Panc1 (cell line): ENCODE results near the gene F2R. TPM values are rescaled to one million over a fixed set of nuclear protein-coding genes. Genes with fewer than 3 reads are reported as not detected.

Source experiments
- ATAC-seq: fragments of 200-7000 bp; cut with Tn5 transposase; 2 replicates; pipeline ENCODE4 v1.9.1; 2020; ENCODE audit warnings: mild to moderate bottlenecking, moderate library complexity
- BruUV-seq: library from RNA; stranded (reverse); fragments of 400-500 nt; replicated peaks from 2 replicates; lab custom pipeline; 2021; lab: Mats Ljungman, UMichigan
- CTCF ChIA-PET: fragments of 300-600 bp; sonication (Branson Sonifier 250); formaldehyde crosslinking; loops from one replicate; lab custom pipeline; 2022; ENCODE audit warnings: antibody characterized with exemption; lab: Charles Lee
- POLR2A ChIA-PET: fragments of 300-600 bp; sonication (Branson Sonifier 250); formaldehyde crosslinking; loops from one replicate; lab custom pipeline; 2022; ENCODE audit warnings: antibody characterized with exemption; lab: Charles Lee
- DNase-seq: peaks from one replicate; pipeline ENCODE4 v3.0.0-alpha.2; 2010; ENCODE audit warnings: low read depth, low spot score
- H3K27ac ChIP-seq: 2 replicates; pipeline ENCODE4 v1.5.1; 2011; ENCODE audit warnings: mild to moderate bottlenecking, low read length, inconsistent platforms
- H3K27me3 ChIP-seq: fragments of 200-500 bp; sonication (Bioruptor generic); 2 replicates; pipeline ENCODE4 v1.6.0; 2014; ENCODE audit warnings: low read length, inconsistent platforms; ENCODE audit not compliant: control insufficient read depth, insufficient read depth
- H3K36me3 ChIP-seq: fragments of 200-500 bp; sonication (Bioruptor generic); 2 replicates; pipeline ENCODE4 v1.5.1; 2014; ENCODE audit warnings: inconsistent platforms, mild to moderate bottlenecking, low read length, moderate library complexity; ENCODE audit not compliant: control insufficient read depth, insufficient read depth
- H3K4me1 ChIP-seq: 2 replicates; pipeline ENCODE4 v1.5.1; 2011; ENCODE audit warnings: inconsistent platforms, mild to moderate bottlenecking, low read length, moderate library complexity; ENCODE audit not compliant: control insufficient read depth, insufficient read depth
- H3K4me3 ChIP-seq, 2 experiments: 2 replicates each; pipeline ENCODE4 v1.5.1; 2011 to 2012; ENCODE audit warnings: low read depth in 2 of 2, low read length in 2 of 2, mild to moderate bottlenecking in 2 of 2, inconsistent platforms in 1 of 2, moderate library complexity in 1 of 2
- H3K9me3 ChIP-seq: fragments of 200-500 bp; sonication (Bioruptor generic); 2 replicates; pipeline ENCODE4 v1.5.1; 2014; ENCODE audit warnings: low read depth, mild to moderate bottlenecking, inconsistent platforms, low read length, moderate library complexity; ENCODE audit not compliant: control insufficient read depth, insufficient read depth
- POLR2AphosphoS5 ChIP-seq: IDR thresholded peaks from 2 replicates; pipeline ENCODE4 v1.6.1; 2012; ENCODE audit warnings: mild to moderate bottlenecking, low read depth, low read length, moderate library complexity
- SIN3A ChIP-seq: IDR thresholded peaks from 2 replicates; pipeline ENCODE4 v1.6.1; 2012; ENCODE audit warnings: low read depth, mild to moderate bottlenecking, low read length, moderate library complexity, borderline replicate concordance; ENCODE audit not compliant: insufficient read depth
- TCF7L2 ChIP-seq: IDR thresholded peaks from 2 replicates; pipeline ENCODE4 v1.6.1; 2011; ENCODE audit warnings: mild to moderate bottlenecking, low read depth, low read length, inconsistent platforms
- in situ Hi-C: cut with HindIII; loops from 2 replicates; pipeline ENCODE4 v1.10.0; 2016; ENCODE audit warnings: low sequenced_read_pairs, low pct_unique_long_range_greater_than_20kb
- intact Hi-C: fragments of 100-400 bp; cut with micrococcal nuclease; formaldehyde crosslinking; loops from one replicate; pipeline ENCODE4 v1.10.0; 2022; ENCODE audit not compliant: unreplicated experiment
- total RNA-seq: library from RNA; stranded (reverse); gene quantifications from one replicate; pipeline ENCODE4 v1.2.1, GENCODE V29; 2021; ENCODE audit not compliant: unreplicated experiment
- TF ChIP-seq, protein P1 (sequence below): fragments of 450-650 bp; IDR thresholded peaks from 2 replicates; pipeline ENCODE4 v1.5.1; 2017; ENCODE audit warnings: mild to moderate bottlenecking
- TF ChIP-seq, protein P2 (sequence below), 2 experiments: IDR thresholded peaks; 2 replicates each; pipeline ENCODE4 v1.6.1; 2011 to 2012; ENCODE audit warnings: low read depth in 2 of 2, control low read depth in 1 of 2, low read length in 1 of 2, mild to moderate bottlenecking in 1 of 2, moderate library complexity in 1 of 2; ENCODE audit not compliant: insufficient read depth in 1 of 2

The F2R gene
- total RNA-seq, 1 experiment from 2014 or later: 26.0 TPM

DNA sequence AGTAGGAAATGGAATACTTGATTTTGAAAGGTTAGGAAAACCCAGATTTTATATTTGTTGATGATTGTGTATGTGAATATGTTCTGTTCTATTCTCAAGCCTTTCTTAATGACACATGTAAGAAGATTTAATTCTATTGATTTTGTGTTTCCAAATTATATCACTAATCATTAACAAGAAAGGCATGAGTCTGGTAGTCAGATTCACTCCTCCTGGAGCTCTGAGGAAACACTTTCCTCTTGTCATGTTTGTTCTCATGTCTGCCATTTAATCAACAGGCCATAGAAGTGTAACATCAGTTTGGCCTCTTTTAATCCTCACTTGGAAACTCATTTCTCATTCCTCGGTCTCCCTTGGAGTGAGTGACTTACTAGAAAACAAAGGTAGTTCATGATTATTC lies 40.6 kb upstream of the F2R start:
- Histone ChIP-seq H3K4me3 (no peak overlapping the region), H3K27me3 (no peaks in the 10 kb centered on the region), H3K9me3 (no peaks in the 10 kb centered on the region), H3K27ac (no peak overlapping the region), H3K4me1 (no peaks in the 10 kb centered on the region), H3K36me3 (no peaks in the 10 kb centered on the region)
- in situ Hi-C loops: no loop called here
- ChIA-PET POLR2A (no interaction called here), CTCF (interaction anchor here (0.5 kb wide), 1 partner anchor 37 kb away, joined by 3 read pairs; no protein-coding TSS in a partner anchor)
- DNase-seq: no peak
- no TSS peak for BruUV-seq
- no peak for TF ChIP-seq SIN3A
- intact Hi-C loops: no loop called here
- ATAC-seq: no peak

DNA sequence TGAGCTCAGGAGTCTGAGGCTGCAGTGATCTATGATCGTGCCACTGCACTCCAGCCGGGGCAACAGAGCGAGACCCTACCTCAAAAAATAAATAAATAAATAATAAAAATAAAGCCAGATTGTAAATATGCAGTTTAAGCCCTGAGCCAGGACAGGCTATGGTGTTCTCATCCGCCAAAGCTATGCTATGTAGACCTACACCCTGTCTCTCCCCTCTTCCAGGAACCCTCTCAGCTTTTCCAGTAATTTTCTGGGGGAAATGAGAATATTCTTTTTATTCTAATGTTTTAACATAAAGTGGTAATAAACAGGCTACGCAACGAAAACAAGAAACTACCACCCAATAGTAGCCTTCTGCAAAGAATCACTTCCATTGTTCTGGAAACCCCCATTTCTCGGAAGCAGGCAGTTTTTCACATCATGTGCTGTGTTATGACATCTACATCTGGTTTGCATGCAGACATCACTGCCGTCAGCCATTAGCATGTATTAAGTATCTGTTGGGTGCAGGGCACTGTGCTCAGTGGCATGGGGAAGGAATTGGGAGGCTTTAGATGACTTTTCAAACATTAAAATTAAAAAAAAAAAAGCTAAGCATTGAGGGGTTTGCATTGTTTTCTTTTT lies 38.0 kb upstream of the F2R start:
- in situ Hi-C loops (no loop called here), intact Hi-C loops (no loop called here)
- ChIA-PET CTCF (no interaction called here), POLR2A (interaction anchor here (0.7 kb wide), 1 partner anchor 1287 kb away, joined by 4 read pairs; no protein-coding TSS in a partner anchor)
- Histone ChIP-seq H3K4me1 (no peaks in the 10 kb centered on the region), H3K4me3 (no peak overlapping the region), H3K27ac (no peak overlapping the region), H3K36me3 (no peaks in the 10 kb centered on the region), H3K9me3 (no peaks in the 10 kb centered on the region), H3K27me3 (no peaks in the 10 kb centered on the region)
- ATAC-seq (no peak), DNase-seq (no peak)
- TF ChIP-seq SIN3A (no peak), POLR2AphosphoS5 (no peak), TCF7L2 (no peak)
- TF ChIP-seq, protein P1, sequence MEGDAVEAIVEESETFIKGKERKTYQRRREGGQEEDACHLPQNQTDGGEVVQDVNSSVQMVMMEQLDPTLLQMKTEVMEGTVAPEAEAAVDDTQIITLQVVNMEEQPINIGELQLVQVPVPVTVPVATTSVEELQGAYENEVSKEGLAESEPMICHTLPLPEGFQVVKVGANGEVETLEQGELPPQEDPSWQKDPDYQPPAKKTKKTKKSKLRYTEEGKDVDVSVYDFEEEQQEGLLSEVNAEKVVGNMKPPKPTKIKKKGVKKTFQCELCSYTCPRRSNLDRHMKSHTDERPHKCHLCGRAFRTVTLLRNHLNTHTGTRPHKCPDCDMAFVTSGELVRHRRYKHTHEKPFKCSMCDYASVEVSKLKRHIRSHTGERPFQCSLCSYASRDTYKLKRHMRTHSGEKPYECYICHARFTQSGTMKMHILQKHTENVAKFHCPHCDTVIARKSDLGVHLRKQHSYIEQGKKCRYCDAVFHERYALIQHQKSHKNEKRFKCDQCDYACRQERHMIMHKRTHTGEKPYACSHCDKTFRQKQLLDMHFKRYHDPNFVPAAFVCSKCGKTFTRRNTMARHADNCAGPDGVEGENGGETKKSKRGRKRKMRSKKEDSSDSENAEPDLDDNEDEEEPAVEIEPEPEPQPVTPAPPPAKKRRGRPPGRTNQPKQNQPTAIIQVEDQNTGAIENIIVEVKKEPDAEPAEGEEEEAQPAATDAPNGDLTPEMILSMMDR: no peak
- TF ChIP-seq, protein P2, sequence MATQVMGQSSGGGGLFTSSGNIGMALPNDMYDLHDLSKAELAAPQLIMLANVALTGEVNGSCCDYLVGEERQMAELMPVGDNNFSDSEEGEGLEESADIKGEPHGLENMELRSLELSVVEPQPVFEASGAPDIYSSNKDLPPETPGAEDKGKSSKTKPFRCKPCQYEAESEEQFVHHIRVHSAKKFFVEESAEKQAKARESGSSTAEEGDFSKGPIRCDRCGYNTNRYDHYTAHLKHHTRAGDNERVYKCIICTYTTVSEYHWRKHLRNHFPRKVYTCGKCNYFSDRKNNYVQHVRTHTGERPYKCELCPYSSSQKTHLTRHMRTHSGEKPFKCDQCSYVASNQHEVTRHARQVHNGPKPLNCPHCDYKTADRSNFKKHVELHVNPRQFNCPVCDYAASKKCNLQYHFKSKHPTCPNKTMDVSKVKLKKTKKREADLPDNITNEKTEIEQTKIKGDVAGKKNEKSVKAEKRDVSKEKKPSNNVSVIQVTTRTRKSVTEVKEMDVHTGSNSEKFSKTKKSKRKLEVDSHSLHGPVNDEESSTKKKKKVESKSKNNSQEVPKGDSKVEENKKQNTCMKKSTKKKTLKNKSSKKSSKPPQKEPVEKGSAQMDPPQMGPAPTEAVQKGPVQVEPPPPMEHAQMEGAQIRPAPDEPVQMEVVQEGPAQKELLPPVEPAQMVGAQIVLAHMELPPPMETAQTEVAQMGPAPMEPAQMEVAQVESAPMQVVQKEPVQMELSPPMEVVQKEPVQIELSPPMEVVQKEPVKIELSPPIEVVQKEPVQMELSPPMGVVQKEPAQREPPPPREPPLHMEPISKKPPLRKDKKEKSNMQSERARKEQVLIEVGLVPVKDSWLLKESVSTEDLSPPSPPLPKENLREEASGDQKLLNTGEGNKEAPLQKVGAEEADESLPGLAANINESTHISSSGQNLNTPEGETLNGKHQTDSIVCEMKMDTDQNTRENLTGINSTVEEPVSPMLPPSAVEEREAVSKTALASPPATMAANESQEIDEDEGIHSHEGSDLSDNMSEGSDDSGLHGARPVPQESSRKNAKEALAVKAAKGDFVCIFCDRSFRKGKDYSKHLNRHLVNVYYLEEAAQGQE (IDR thresholded peaks at IDR 0.05; ENCODE audit: insufficient read depth in 1 of 2, low read depth in 2 of 2, low read length in 1 of 2): no peak
- no TSS peak for BruUV-seq

DNA sequence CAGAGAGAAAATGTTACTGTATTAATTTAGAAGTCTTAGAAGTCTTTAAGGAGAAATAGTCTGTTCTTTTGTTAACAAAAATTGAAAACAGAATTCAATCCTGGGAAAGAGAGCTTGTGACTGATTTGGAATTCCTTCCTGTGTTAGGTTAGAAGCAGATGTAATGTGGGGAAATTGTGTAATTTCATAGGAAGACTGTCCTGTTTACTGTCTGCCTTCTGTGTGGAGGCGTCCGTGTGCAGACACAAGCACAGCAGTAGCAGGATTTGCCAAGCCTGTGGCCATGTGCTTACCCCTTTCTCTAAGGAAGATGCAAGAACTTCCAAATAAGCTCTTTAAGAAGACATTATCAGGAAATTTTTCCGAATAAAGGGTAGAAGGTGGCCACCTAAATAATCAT lies 36.7 kb upstream of the F2R start:
- Histone ChIP-seq H3K27ac (no peak overlapping the region), H3K4me3 (no peak overlapping the region), H3K27me3 (no peaks in the 10 kb centered on the region), H3K4me1 (no peaks in the 10 kb centered on the region), H3K9me3 (no peaks in the 10 kb centered on the region), H3K36me3 (no peaks in the 10 kb centered on the region)
- in situ Hi-C loops: no loop called here
- POLR2A ChIA-PET: no interaction called here
- DNase-seq (no peak), ATAC-seq (no peak)
- no TSS peak for BruUV-seq
- CTCF ChIA-PET: no interaction called here
- intact Hi-C loops: no loop called here
- TF ChIP-seq, protein P1: no peak
- TF ChIP-seq TCF7L2: no peak
- no peak for TF ChIP-seq SIN3A
- TF ChIP-seq POLR2AphosphoS5: no peak
- TF ChIP-seq, protein P2 (IDR thresholded peaks at IDR 0.05; ENCODE audit: insufficient read depth in 1 of 2, low read depth in 2 of 2, low read length in 1 of 2): no peak
